HG03460 (cell line): Measurements from ENCODE around the gene IFNA4.
"Not testable (repeated sequence)": the region's sequence is repeated elsewhere in the genome, so short reads cannot be mapped to it uniquely, and the experiment has no call there.

ENCODE experiments used
- ATAC-seq: cut with Tn5 transposase; IDR thresholded peaks from one replicate; pipeline ENCODE4 v1.9.1; 2021; ENCODE audit not compliant: unreplicated experiment

IFNA4 gene

DNA sequence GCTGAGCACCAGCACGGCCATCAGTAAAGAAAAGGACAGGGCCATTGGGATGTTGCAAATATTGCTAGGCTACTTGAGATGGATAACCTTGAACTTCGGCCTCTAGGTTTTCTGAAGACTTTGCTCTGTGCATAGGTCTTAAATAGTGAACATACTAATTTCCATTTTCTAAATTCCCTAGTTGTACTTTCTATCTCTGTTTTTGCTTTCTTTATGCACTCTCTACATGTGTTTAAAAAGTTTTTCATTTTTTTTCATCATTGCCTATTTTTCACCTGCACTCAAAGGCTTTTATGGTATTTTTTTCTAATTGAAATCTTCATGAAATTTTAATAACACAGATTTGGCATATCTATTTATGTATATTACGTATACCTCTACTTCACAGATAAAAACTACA, at the start of gene IFNA4:
Gene IFNA4, minus strand, starts transcription at position 101 of the 400 bp plus-strand sequence. Its CDS starts 56 bp downstream, at position 45.
- not testable (repeated sequence) for ATAC-seq

DNA sequence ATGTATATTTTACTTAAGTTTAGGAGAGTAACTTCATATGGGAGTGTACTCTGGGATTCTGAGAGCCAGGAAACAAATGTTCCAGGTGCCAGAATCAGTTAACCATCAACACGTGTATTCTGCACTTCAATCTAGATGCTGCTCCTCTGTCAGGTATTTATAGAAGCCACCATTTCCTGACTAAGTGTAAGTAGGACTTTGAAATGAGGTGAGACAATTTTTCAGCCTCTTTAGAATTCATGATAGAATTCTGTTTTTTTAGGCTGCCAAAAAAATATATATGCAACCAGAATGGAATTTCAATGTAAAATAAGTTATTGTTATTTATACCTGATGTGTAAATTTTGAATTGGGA, 49.0 kb upstream of the IFNA4 start:
- ATAC-seq = peak; percentile 26

GRCh38 chr9:21235468-21236359, 48.3 kb upstream of the IFNA4 start:
- peak; percentile 90 for ATAC-seq

DNA sequence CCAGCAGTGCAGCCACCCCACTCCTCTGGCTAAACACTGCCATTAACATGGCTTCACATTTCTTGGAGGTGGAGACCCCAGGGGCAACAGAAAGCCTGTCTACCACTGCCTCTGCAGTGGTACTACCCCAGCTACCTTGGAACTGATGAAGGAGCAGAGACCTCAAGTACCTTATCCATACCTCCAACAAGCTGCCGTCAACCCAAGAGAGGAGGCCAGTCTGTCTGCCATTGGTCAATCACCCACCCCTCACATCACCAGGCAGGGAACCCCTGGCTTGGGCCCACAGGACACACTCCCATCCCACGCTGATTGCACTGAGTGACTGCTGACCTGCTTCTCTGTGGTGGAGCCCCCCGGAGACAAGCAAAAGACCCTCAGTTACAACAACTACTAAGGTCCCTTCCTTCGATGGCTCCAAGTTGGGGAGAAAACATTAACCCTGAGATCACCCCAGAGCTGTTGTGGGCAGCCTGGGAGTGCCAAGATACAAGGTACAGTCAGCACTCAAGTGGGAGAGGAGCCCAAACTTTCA, 46.8 kb upstream of the IFNA4 start:
- ATAC-seq = no peak

DNA sequence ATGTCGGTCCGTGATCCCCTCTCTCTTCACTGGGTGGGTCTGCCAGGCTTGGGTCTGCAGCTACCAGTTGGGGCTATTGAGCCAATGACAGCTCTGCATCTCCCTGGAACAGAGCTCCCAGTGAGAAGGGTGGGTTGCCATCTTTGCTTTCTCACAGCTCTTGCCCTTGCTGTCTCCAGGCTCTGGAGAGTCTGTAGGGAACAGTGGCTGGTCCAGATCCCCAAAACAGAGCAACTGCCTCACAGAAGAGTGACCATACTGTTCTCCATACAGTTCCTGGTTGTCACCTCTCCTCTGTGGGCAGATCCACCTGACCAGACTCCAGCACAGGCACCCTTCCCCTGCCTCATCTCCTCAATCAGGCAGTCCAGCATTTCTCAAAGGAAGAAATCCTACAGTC, 45.9 kb upstream of the IFNA4 start:
- no peak for ATAC-seq

DNA sequence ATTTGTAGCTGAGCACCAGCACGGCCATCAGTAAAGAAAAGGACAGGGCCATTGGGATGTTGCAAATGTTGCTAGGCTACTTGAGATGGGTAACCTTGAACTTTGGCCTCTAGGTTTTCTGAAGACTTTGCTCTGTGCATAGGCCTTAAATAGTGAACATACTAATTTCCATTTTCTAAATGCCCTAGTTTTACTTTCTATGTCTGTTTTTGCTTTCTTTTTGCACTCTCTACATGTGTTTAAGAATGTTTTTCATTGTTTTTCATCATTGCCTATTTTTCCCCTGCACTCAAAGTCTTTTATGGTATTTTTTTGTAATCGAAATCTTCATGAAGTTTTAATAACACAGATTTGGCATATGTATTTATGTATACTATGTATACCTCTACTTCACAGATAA, 40.7 kb upstream of the IFNA4 start, which contains the start of gene IFNA17:
Gene IFNA17, minus strand, starts transcription at position 101 of the 400 bp plus-strand sequence. Its CDS starts 49 bp downstream, at position 52.
- ATAC-seq = no peak

DNA sequence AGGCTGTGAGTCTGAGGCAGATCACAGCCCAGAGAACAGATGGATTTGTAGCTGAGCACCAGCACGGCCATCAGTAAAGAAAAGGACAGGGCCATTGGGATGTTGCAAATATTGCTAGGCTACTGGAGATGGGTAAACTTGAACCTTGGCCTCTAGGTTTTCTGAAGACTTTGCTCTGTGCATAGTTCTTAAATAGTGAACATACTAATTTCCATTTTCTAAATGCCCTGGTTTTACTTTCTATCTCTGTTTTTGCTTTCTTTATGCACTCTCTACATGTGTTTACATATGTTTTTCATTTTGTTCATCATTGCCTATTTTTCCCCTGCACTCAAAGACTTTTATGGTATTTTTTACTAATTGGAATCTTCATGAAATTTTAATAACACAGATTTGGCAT, 29.8 kb upstream of the IFNA4 start, which contains the start of gene IFNA16:
Gene IFNA16, minus strand, starts transcription at position 101 of the 400 bp plus-strand sequence. Its CDS starts 6 bp downstream, at position 95.
- not testable (repeated sequence) for ATAC-seq

DNA sequence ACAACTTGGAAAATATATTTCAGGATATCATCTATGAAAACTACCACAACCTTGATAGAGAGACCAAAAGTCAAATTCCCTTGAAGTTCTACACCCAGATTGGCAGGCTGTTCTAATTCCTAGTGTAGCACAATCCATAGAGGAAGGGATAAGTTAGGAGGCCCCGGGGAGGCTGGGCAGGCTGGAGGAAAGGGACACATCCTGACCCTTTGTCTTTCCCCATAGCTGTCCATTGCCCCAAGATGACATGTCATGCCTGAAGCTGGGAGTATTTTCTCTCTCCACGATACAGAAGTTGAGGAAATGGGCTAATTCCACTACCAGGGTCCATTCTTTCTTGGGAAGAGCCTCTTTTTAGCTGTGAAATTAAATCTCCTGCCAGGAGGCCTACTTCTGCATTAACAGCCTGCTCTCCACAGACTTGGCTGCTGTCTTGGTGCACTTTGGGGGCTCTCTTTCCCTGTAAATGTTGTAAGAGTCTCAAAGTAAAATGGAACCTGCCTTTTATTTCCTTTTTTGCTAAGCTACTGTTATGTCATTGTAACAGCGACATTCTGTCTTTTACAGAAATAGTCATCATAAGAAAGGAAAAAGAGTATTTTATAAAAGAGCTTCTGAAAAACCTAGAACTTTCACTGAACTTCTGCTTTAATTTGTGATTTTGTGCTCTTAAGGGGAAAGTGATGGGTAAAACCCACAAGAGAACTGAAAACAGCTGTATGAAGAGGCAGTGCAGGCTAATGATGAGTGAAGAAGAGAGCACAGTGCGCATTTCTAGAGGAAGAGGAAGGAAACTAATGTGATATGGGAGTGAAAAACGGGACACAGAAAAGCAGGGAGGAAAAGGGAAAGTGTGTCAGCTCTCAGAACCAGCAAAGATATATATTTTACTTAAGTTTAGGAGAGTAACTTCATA, 26.3 kb upstream of the IFNA4 start:
- peak; percentile 75 for ATAC-seq

DNA sequence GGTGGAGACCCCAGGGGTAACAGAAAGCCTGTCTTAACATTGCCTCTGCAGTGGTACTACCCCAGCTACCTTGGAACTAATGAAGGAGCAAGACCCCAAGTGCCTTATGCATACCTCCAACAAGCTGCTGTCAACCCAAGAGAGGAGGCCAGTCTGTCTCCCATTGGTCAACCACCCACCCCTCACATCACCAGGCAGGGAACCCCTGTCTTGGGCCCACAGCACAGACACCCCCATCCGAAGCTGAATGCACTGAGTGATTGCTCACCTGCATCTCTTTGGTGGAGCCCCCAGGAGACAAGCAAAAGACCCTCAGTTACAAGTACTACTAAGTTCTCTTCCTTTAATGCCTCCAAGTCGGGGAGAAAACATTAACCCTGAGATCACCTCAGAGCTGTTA, 24.8 kb upstream of the IFNA4 start:
- not testable (repeated sequence) for ATAC-seq

DNA sequence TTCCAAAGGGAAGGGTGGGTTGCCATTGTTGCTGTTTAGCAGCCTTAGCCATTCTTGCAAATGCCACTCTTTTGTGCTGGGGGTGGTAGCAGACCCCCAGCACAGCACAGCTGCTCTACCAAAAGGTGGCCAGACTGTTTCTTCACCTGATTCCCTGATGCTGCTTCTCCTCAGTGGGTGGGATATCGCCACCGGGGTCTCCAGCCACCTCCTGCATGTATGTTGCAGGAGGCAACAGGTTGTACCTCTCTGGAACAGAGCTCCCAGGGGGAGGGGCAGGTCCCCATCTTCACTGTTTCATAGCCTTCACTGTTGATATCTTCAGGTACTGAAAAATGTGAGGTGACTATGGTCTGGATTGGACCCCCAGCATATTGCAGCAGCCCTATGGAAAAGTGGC, 23.4 kb upstream of the IFNA4 start:
- not testable (repeated sequence) for ATAC-seq

- ATAC-seq = no peak
These were observed 22.9 kb upstream of the IFNA4 start for GRCh38 chr9:21210311-21210710.

GRCh38 chr9:21207043-21207442, 19.7 kb upstream of the IFNA4 start, which contains the start of gene IFNA10:
Gene IFNA10 (minus strand): TSS chr9:21207143. CDS start chr9:21207097, 46 bp downstream.
- ATAC-seq = not testable (repeated sequence)

DNA sequence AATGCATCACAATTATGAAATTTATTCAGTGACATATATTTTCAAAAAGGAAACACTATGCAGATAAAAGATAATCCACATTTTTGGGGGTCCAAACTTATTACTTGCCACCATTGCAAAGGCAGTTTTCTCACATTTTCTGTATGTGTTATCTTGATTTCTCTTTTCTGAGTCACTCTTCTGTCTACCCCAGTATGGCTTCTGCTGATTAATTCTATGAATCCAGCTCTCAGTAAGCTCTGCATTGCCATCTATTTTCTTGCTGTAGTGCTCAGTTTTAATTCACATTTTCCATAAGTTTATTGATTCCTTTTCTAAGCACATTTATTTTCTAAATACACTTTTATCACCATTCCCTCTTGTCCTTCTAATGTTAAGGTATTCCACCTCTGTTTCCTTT, 17.8 kb upstream of the IFNA4 start:
- ATAC-seq = no peak

- ATAC-seq = not testable (repeated sequence)
These were observed 14.7 kb upstream of the IFNA4 start, which contains the start of gene IFNA7 for GRCh38 chr9:21202105-21202504. Gene IFNA7 (minus strand): TSS chr9:21202205. CDS start chr9:21202165, 40 bp downstream.

GRCh38 chr9:21194867-21195776, 7.7 kb upstream of the IFNA4 start:
- peak; percentile 87 for ATAC-seq

- ATAC-seq = peak; percentile 84
These were observed 4.3 kb downstream of the IFNA4 start for GRCh38 chr9:21182810-21183736.

DNA sequence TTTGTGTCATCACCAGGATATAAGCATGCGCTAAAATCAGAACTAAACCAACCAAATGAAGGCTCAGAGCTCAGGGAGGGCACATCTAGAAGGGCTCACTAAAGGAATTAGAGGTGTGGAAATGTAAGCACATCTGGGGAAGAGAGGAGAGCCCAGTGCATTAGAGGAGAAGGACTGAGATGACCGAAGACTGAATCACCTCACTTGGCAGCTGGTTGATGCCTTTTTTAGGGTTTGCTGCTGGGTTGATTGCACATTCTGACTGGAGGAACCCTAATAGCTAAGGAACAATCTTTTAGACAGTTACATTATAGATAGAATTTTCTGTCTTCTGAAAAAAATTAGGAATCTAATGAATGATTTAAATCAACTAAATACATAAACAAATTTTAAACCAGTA, 12.7 kb downstream of the IFNA4 start:
- ATAC-seq = no peak

- ATAC-seq = no peak
These were observed 15.2 kb downstream of the IFNA4 start for GRCh38 chr9:21172156-21172555.

DNA sequence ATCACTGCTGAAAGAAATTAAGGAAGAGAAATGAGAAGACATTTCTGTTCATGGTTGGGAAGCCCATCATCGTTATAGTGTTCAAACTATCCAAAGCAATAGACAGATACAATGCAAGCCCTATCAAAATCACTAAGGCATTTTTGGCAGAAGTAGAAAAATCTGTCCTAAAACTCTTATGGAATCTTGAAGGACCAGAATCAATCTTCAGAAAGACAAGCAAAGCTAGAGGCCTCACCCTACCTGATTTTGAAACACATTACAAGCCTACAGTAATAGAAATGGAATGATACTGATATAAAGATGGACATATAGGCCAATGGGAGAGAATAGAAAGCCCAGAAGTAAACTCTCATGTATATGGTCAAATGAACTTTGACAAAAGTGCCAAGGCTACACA, 16.0 kb downstream of the IFNA4 start:
- no peak for ATAC-seq
